Renal pelvis (tissue), 4 donors: ENCODE measurements around the gene STPG3. TPM values are rescaled to one million over a fixed set of nuclear protein-coding genes. Genes with fewer than 3 reads are reported as not detected.
A peak's percentile ranks its signal among the peaks of the same experiment; 100 is the strongest.
"Not testable (repeated sequence)": the region's sequence is repeated elsewhere in the genome, so short reads cannot be mapped to it uniquely, and the experiment has no call there.

Experiments used
- DNase-seq: peaks from one replicate; pipeline ENCODE4 v3.0.0-alpha.2; 2013
- polyA plus RNA-seq, 3 donors: library from polyadenylated mRNA; unstranded; fragments of 120-200 nt; gene quantifications; one replicate each; pipeline ENCODE4 v1.2.1, GENCODE V29; 2013; ENCODE audit not compliant: insufficient read length in 3 of 3

The STPG3 gene
- polyA plus RNA-seq, 3 donors, result 2.8 to 3.9 (median 3.9) TPM

DNA sequence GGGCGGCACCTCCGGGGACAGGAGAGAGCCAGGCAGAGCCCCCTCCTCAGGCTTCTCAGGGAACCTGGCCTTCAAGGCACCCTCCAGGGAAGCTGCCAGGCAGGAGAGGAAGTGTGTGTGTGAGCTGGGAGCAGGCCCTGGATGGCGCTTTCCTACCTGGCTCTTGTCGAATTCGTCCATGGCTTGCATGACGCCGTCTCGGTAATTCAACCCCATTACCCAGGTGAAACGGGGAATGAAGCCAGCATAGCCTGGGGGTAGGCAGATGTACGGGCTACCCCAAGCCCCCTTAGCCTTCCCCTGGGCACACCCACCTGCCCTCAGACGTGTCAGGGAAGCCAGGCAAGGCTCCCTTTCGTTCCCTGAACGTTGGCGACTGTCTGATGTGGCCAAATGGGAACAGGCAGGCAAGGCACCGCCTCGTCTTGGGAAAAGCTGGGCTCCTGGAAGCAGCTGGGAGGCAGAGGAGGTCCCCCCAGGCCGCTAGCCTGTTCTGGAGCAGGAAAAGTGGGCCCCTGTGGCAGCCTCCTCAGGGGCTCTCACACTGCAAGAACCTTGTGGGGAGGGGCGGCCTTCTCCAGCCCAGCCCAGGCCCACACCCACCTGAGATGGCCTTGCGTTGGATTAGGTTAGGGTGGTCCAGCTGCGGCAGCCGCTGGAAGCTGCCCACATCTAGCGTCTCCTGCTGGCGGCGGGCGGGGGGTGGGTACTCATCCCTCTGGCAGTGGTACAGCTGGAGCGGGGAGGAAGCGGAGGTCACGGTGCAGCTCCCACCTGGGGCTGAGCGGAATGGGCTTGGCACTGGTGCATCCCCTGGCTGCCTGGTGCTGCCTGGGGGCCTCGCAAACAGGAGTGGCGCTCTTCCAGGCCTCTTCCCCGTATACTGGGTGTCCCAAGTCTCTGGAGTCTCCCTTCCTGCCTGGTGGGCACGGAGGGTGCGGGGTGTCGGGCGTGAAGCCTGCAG is 6.3 kb upstream of the STPG3 start:
- DNase-seq, result no peak

GRCh38 chr9:137245450-137246421 is 5.3 kb upstream of the STPG3 start:
- DNase-seq, result no peak

- no peak for DNase-seq
Observed at GRCh38 chr9:137247135-137247915, 3.8 kb upstream of the STPG3 start.

DNA sequence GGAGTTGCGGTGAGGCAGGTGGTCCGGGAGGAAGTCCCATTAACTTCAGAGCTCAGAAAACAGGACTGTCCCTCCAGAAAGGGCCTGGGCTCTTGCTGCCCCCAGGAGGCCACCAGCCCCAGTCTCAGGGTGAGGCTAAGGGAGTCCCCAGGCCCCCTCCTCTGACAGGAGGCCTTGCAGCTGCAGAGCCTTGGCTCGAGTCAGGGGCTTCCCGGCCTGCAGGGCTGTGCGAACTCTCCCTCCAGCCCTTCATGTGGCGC is 3.2 kb upstream of the STPG3 start:
- DNase-seq, result no peak

GRCh38 chr9:137250329-137251193 is 525 bp upstream of the STPG3 start:
- DNase-seq, result no peak

DNA sequence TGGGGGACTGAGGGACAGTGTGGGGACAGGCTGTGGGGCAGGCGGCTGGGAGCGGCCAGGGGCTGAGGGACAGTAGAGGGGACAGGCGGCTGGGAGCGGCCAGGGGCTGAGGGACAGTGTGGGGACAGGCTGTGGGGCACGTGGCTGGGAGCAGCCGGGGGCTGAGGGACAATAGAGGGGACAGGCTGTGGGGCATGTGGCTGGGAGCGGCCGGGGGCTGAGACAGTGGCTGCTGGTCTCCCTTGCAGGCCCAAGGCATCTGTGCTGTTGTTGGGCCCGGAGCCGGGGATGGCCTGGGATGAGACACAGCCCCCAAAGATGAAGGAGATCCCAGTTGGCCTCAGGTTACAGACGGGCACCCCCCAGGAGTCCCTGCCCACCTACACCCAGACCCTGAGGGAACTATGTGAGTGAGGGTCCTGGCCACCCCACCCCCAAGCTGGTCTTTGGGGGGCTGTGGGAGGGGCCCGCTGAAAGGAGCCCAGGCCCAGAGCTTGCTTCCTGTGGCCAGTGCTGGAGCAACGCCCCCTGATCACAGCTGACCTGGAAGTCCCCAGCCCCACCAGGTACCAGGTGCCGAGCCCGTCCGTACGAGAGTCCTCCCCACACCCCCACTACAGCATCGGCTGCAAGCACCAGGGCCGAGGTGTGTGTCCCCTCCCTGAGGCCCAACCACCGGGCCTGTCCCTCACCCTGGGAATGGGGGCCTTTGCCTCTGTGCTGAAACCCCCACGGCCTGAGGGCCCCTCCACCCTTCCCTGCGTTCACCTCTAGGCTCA is 593 bp downstream of the STPG3 start:
- DNase-seq, result no peak

GRCh38 chr9:137252555-137253506 is 1.7 kb downstream of the STPG3 start:
- DNase-seq, result no peak

- DNase-seq, result no peak
Observed at GRCh38 chr9:137253717-137254623, 2.9 kb downstream of the STPG3 start.

- DNase-seq, result peak; percentile 88
Observed at GRCh38 chr9:137254624-137255447, 3.8 kb downstream of the STPG3 start, which contains the start of gene NELFB. TSS of gene NELFB (plus strand) at chr9:137255327.

DNA sequence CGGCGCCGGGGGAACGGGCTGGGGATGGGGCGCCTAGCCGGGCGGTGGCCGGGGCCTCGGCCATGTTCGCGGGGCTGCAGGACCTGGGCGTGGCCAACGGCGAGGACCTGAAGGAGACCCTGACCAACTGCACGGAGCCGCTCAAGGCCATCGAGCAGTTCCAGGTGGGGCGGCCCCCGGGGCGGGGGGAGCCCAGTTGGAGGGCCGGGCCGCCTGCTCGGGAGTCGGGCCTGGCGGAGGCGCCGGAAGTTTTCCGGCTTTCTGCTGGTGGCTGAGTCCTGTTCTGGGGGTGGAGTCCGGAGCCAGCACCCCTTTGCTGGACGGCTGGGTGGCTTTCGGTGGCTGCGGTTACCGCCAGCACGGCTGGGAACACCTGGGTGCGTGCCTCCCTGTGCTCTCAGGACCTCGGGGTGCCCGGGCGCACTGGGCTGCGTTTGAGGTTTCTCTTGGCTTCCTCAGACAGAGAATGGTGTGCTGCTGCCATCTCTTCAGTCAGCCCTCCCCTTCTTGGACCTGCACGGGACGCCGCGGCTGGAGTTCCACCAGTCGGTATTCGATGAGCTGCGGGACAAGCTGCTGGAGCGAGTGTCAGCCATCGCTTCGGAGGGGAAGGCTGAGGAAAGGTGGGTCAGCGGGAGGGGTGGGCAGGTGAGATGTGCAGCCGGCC is 4.5 kb downstream of the STPG3 start:
- DNase-seq, result no peak

GRCh38 chr9:137256362-137256761 is 5.3 kb downstream of the STPG3 start:
- no peak for DNase-seq

GRCh38 chr9:137256856-137257255 is 5.8 kb downstream of the STPG3 start:
- no peak for DNase-seq

DNA sequence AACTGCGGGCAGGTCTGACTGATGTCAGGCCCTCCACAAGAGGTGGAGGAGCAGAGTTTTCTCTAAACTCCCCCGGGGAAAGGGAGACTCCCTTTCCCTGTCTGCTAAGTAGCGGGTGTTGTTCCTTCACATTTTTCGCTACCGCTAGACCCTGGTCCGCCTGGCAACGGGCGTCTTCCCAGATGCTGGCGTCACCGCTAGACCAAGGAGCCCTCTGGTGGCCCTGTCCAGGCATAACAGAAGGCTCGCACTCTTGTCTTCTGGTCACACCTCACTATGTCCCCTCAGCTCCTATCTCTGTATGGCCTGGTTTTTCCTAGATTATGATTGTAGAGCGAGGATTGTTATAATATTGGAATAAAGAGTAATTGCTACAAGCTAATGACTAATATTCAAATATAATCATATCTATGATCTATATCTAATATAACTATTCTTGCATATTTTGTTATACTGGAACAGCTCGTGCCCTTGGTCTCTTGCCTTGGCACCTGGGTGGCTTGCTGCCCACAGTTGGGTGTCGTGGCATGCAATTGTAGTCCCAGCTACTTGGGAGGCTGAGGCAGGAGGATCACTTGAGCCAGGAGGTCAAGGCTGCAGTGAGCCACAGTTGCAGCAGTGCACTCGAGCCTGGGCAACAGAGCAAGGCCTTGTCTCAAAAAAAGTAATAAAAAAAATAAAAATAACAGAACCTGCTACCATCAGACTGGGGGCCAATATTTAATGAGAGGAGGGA is 11.3 kb downstream of the STPG3 start:
- not testable (repeated sequence) for DNase-seq

DNA sequence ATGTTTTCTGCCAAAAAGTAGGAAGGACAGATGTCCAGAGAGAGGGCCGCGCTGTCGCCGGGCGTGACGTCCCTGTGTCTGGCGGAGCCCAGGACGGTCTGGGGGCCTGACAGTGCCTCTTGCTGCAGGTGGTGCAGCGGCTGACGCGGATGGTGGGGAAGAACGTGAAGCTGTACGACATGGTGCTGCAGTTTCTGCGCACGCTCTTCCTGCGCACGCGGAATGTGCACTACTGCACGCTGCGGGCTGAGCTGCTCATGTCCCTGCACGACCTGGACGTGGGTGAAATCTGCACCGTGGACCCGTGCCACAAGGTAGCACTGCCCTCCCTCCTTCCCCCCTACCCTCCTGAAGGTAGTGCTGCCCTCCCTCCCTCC is 11.8 kb downstream of the STPG3 start:
- DNase-seq, result no peak

DNA sequence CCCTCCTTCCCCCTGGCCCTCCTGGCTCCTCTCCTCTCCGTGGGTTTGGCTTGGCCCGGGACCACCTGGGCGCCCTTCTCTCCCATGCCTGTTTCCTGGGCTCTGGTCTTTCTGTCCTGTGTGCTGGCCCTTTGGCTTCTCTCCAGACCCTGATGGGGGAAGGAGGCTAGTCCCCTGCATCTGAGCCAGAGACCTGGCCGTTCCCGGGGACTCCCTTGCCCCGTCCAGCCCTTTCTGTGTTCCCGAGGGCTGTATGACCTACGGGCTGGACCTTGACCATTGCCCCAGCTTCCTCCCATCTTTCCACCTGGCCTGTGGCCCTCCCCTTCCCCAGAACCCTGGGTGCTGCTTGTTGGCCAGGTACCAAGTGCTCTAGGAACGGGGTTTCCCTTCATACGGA is 12.4 kb downstream of the STPG3 start:
- DNase-seq, result no peak

DNA sequence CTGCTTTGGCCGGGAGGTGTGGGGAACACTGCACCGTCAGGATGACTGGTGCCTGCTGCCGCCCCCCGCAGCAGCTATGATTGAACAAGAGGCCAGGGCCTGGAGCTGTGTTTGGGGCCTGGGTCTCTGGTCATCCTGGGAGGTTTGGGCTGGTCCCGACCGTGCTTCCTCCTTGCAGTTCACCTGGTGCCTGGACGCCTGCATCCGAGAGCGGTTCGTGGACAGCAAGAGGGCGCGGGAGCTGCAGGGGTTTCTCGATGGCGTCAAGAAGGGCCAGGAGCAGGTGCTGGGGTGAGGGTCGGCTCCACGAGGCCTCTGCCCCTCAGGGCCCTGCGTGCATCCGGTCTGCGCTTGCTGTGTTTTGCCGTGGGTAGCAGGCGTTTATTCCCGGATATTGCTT is 13.0 kb downstream of the STPG3 start:
- no peak for DNase-seq
